Colonic mucosa (tissue), 4 donors: Measurements from ENCODE around the gene ZNF488. TPM values are rescaled to one million over a fixed set of nuclear protein-coding genes. Genes with fewer than 3 reads are reported as not detected.

Experiments
- DNase-seq: peaks from one replicate; pipeline ENCODE4 v3.0.0-alpha.2; 2020
- H3K27ac ChIP-seq: fragments of 200-600 bp; one replicate; pipeline ENCODE4 v1.8.0; 2021
- H3K27me3 ChIP-seq: fragments of 200-600 bp; one replicate; pipeline ENCODE4 v1.8.0; 2021
- H3K36me3 ChIP-seq: fragments of 200-600 bp; one replicate; pipeline ENCODE4 v1.8.0; 2021
- H3K4me1 ChIP-seq: fragments of 200-600 bp; one replicate; pipeline ENCODE4 v1.8.0; 2021; ENCODE audit warnings: mild to moderate bottlenecking
- H3K4me3 ChIP-seq: fragments of 200-600 bp; one replicate; pipeline ENCODE4 v1.8.0; 2021
- H3K9ac ChIP-seq, 2 donors: one replicate each; pipeline ENCODE4 v1.7.0; 2013; ENCODE audit warnings: control low read depth in 2 of 2, low read depth in 2 of 2, low read length in 2 of 2
- H3K9me3 ChIP-seq: fragments of 200-600 bp; one replicate; pipeline ENCODE4 v1.8.0; 2021
- intact Hi-C: fragments of 100-400 bp; cut with DNase I; formaldehyde crosslinking; loops from one replicate; pipeline ENCODE4 v1.14.1; 2022
- total RNA-seq, 2 donors: library from RNA; stranded (reverse); fragmentation: NEBNext Ultra II Directional in 1 of 2; extraction: Animal tissue kit (Norgen Biotek cat#: 25700) in 1 of 2; gene quantifications; one replicate each; pipeline ENCODE4 v1.2.1, GENCODE V29; 2021
- TF ChIP-seq, protein P1 (sequence below): fragments of 200-600 bp; IDR thresholded peaks from one replicate; pipeline ENCODE4 v1.8.0; 2022; ENCODE audit warnings: antibody characterized with exemption, mild to moderate bottlenecking
- donor health status: healthy.
- donor health status: DM: no; HTN: no; CAD: no.
- donor health status: DM: no; HTN: no; CAD: no.

The ZNF488 gene
- total RNA-seq, 2 donors from 2014 or later: 1.3 to 4.1 TPM

DNA sequence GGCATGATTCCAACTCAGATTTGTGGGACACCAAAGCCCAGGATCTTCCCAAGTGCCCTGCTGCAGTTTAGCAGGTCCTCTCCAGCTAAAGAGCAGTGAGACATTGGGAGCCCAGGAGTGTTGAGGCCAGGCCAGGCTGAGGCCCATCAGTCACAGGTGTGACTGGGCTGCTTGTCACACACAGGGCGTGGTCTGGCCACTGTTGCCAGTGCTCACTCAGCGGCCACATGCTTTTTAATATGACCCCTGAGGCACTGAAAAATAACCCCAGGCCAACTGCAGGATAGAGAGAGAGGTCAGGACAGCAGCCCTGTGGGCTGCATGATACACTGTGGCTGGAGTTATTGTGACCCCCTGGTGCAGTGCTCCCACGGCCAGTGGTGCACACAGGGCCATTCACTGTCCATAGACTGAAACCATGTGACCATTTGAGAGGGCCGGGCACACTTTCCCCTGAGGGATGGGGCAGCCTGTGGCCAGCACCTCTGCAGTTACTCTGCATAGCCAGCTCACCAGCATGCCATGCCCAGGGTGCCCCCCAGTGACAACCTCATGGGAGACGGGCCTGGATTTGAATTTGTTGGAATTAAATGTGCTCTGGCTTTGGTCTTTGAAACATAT is 57.7 kb downstream of the ZNF488 start:
- Histone ChIP-seq H3K4me1 (peaks cover 6% of the 10 kb centered on the region), H3K4me3 (no peak overlapping the region), H3K9ac (no peak overlapping the region), H3K9me3 (no peaks in the 10 kb centered on the region), H3K27me3 (no peaks in the 10 kb centered on the region), H3K27ac (no peak overlapping the region), H3K36me3 (no peaks in the 10 kb centered on the region)
- intact Hi-C loops: no loop called here
- DNase-seq: no peak
- TF ChIP-seq, protein P1, sequence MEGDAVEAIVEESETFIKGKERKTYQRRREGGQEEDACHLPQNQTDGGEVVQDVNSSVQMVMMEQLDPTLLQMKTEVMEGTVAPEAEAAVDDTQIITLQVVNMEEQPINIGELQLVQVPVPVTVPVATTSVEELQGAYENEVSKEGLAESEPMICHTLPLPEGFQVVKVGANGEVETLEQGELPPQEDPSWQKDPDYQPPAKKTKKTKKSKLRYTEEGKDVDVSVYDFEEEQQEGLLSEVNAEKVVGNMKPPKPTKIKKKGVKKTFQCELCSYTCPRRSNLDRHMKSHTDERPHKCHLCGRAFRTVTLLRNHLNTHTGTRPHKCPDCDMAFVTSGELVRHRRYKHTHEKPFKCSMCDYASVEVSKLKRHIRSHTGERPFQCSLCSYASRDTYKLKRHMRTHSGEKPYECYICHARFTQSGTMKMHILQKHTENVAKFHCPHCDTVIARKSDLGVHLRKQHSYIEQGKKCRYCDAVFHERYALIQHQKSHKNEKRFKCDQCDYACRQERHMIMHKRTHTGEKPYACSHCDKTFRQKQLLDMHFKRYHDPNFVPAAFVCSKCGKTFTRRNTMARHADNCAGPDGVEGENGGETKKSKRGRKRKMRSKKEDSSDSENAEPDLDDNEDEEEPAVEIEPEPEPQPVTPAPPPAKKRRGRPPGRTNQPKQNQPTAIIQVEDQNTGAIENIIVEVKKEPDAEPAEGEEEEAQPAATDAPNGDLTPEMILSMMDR: no peak

- intact Hi-C loops: no loop called here
- no peak overlapping the region for H3K9ac ChIP-seq
- TF ChIP-seq, protein P1: no peak
- H3K4me1 ChIP-seq: peaks cover 6% of the 10 kb centered on the region
- H3K4me3 ChIP-seq: no peak overlapping the region
- H3K27me3 ChIP-seq: no peaks in the 10 kb centered on the region
- no peak overlapping the region for H3K27ac ChIP-seq
- H3K9me3 ChIP-seq: no peaks in the 10 kb centered on the region
- no peak for DNase-seq
- H3K36me3 ChIP-seq: no peaks in the 10 kb centered on the region
These were observed 58.5 kb downstream of the ZNF488 start for GRCh38 chr10:47325303-47326291.

- no peak overlapping the region for H3K27ac ChIP-seq
- TF ChIP-seq, protein P1: no peak
- H3K36me3 ChIP-seq: no peaks in the 10 kb centered on the region
- H3K27me3 ChIP-seq: no peaks in the 10 kb centered on the region
- H3K4me1 ChIP-seq: no peaks in the 10 kb centered on the region
- H3K9me3 ChIP-seq: no peaks in the 10 kb centered on the region
- intact Hi-C loops: no loop called here
- H3K4me3 ChIP-seq: no peak overlapping the region
- H3K9ac ChIP-seq: no peak overlapping the region
- DNase-seq: no peak
These were observed 60.3 kb downstream of the ZNF488 start for GRCh38 chr10:47323636-47324296.

- H3K27ac ChIP-seq: no peak overlapping the region
- no peak overlapping the region for H3K4me3 ChIP-seq
- H3K9ac ChIP-seq: no peak overlapping the region
- H3K9me3 ChIP-seq: no peaks in the 10 kb centered on the region
- no peaks in the 10 kb centered on the region for H3K27me3 ChIP-seq
- DNase-seq: no peak
- intact Hi-C loops: no loop called here
- H3K4me1 ChIP-seq: no peaks in the 10 kb centered on the region
- TF ChIP-seq, protein P1: no peak
- H3K36me3 ChIP-seq: no peaks in the 10 kb centered on the region
These were observed 61.0 kb downstream of the ZNF488 start for GRCh38 chr10:47323087-47323486.

DNA sequence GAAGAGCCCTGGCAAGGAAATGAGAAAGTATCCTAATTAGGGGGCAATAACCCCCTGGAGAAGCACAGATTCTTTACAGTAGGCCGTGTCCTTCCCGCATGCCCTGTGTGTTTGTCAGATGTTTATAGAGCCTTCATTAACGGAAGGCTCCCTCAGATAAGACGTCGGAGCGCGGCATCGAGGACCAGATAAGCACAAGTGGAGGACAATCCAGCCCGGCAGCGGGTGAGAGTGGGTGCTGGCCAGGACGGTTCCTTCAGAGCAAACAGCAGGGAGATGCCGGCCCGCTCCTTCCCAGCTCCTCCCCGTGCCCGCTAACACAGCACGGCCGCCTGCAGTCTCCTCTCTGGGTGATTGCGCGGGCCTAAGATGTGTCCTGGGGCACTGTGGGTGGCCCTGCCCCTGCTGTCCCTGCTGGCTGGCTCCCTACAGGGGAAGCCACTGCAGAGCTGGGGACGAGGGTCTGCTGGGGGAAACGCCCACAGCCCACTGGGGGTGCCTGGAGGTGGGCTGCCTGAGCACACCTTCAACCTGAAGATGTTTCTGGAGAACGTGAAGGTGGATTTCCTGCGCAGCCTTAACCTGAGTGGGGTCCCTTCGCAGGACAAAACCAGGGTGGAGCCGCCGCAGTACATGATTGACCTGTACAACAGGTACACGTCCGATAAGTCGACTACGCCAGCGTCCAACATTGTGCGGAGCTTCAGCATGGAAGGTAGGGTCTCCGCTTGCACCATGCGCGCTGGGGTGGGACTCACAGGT is 61.6 kb downstream of the ZNF488 start, which contains the start of gene GDF2:
Gene GDF2, plus strand, starts transcription at position 155 of the 762 bp plus-strand sequence. Its CDS starts 215 bp downstream, at position 370.
- Histone ChIP-seq H3K36me3 (no peaks in the 10 kb centered on the region), H3K27me3 (no peaks in the 10 kb centered on the region), H3K4me1 (no peaks in the 10 kb centered on the region), H3K4me3 (no peak within 1 kb of the TSS), H3K9me3 (no peaks in the 10 kb centered on the region), H3K9ac (no peak within 1 kb of the TSS), H3K27ac (no peak within 1 kb of the TSS)
- TF ChIP-seq, protein P1: no peak
- intact Hi-C loops: no loop called here
- DNase-seq: no peak
